Measurements from ENCODE around the gene UCK1.

UCK1 gene

GRCh38 chr9:131530920-131531832 lies at the start of gene UCK1:
Gene UCK1 (minus strand): TSS chr9:131531263. CDS start chr9:131531174, 89 bp downstream.
- DNase-seq (ENCODE audit: low read depth), result peak; percentile 70

GRCh38 chr9:131580358-131580757 lies 49.3 kb upstream of the UCK1 start:
- DNase-seq (ENCODE audit: low read depth), result no peak

- no peak for DNase-seq (ENCODE audit: low read depth)
These were observed 48.7 kb upstream of the UCK1 start for GRCh38 chr9:131579789-131580211.

GRCh38 chr9:131578731-131579504 lies 47.9 kb upstream of the UCK1 start:
- DNase-seq (ENCODE audit: low read depth), result peak; percentile 21

GRCh38 chr9:131578021-131578420 lies 47.0 kb upstream of the UCK1 start:
- DNase-seq (ENCODE audit: low read depth), result no peak

GRCh38 chr9:131577005-131578000 lies 46.2 kb upstream of the UCK1 start:
- no peak for DNase-seq (ENCODE audit: low read depth)

GRCh38 chr9:131575946-131576853 lies 45.1 kb upstream of the UCK1 start:
- DNase-seq (ENCODE audit: low read depth), result no peak

- DNase-seq (ENCODE audit: low read depth), result no peak
These were observed 43.9 kb upstream of the UCK1 start for GRCh38 chr9:131574730-131575640.

GRCh38 chr9:131567910-131568309 lies 36.8 kb upstream of the UCK1 start:
- no peak for DNase-seq (ENCODE audit: low read depth)

GRCh38 chr9:131566158-131566557 lies 35.1 kb upstream of the UCK1 start:
- DNase-seq (ENCODE audit: low read depth), result no peak

GRCh38 chr9:131565369-131565768 lies 34.3 kb upstream of the UCK1 start:
- DNase-seq (ENCODE audit: low read depth), result no peak

GRCh38 chr9:131562032-131562959 lies 31.2 kb upstream of the UCK1 start:
- no peak for DNase-seq (ENCODE audit: low read depth)

GRCh38 chr9:131559421-131560000 lies 28.4 kb upstream of the UCK1 start:
- DNase-seq (ENCODE audit: low read depth), result no peak

- no peak for DNase-seq (ENCODE audit: low read depth)
These were observed 26.9 kb upstream of the UCK1 start for GRCh38 chr9:131557855-131558548.

- no peak for DNase-seq (ENCODE audit: low read depth)
These were observed 25.0 kb upstream of the UCK1 start for GRCh38 chr9:131555841-131556673.

- no peak for DNase-seq (ENCODE audit: low read depth)
These were observed 23.8 kb upstream of the UCK1 start for GRCh38 chr9:131554843-131555351.
